HG03097 (cell line): ENCODE data around the gene EXOSC10.
"Not testable (repeated sequence)": the region's sequence is repeated elsewhere in the genome, so short reads cannot be mapped to it uniquely, and the experiment has no call there.

Source experiments
- ATAC-seq: cut with Tn5 transposase; IDR thresholded peaks from one replicate; pipeline ENCODE4 v1.9.1; 2021; ENCODE audit not compliant: unreplicated experiment, low FRiP score

The EXOSC10 gene

DNA sequence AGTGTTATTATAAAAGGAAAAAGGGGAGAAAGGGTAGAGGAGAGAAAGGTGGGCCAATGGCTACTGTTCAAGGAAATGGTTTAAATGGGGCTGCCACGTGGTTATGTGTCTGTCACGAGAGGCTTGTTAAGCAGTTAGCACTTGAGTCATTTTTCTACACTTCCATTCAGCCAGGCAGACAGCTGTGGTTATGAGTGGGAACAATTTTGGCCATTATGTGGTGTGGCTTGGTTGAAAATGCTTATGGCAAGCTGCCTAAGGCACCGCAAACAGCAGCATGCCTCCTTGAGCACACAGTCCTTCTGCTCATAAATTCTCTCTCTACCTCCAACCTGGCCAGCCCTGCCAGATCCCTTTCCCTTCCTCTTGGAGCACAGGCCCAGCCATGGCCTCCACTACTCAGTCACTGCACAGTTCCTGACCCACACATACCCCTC lies 36.7 kb downstream of the EXOSC10 start:
- no peak for ATAC-seq

DNA sequence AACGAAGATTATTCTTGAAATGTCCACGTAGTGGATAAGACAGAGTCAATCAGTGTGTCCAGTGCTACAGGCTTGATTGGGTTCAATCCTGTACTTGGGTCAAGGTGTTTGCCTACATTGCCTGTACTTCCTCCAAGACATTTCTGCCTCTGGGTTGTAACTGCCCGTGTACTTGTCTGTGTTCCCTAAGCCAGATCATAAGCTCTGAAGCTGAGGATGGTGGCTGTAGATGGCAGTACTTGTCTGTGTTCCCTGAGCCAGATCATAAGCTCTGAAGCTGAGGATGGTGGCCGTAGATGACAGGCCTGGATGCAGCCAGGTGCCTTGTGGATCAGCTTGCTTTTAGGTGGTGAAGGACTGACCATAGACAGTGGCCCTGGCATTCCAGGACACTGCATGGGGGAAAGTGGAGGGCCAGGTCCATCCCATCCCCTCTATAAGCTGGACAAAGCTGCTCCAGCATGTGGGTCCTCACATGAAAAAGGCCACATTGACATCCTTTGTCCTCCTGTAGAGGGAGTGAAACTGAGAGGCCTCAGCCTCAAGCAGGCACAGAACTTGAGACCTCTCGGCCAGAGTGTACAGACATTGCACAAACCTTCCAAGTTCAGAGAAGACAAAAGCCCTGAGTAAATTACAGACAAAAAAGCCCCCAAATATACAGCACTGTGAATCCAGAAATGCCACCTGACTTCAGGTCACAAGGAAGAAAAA lies 37.9 kb downstream of the EXOSC10 start:
- no peak for ATAC-seq

DNA sequence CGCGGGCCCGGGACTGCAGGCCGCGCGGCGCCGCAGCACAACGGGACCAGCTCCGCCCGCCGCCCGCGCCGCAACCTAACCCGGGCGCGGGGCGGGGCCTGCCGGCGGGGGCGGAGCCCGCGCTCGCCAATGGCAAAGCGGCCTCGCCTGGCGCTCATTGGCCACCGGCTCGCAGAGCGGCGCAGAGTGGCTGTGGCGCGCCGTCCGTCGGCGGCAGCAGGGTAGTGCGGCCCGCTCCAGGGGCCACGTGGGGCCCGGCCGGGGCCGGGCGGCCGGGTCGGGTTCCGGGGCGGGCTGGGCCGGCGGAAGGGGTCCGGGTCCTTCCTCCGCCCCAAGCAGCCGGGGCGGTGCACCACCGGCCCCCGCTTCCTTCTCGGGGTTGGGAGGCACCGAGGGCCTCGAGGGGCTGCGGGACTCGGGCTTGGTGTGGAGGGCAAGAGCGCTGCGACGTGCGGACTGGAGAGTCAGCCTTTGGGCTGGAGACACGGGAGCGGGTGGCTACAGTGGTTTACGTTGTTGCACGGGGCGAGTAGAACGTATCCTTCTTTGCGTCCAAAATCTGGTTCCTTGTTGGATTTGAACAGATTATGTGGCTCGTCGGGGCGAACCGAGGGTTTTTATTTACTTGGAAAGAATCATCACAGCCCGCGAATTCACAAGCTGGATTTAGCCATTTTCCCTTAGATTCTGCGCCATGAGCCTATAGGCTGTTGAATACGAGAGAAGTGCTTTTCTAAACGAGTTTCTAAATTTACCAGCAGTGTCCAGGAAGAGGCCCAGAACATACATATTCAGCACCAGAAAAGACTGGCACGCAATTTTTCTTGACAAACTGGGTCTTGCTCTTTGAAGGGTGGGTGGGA lies 39.5 kb downstream of the EXOSC10 start, which contains the start of gene SRM:
TSS of gene SRM (minus strand) at position 51 of the 863 bp plus-strand sequence. CDS start 75 bp downstream, outside the sequence.
- peak; percentile 85 for ATAC-seq

DNA sequence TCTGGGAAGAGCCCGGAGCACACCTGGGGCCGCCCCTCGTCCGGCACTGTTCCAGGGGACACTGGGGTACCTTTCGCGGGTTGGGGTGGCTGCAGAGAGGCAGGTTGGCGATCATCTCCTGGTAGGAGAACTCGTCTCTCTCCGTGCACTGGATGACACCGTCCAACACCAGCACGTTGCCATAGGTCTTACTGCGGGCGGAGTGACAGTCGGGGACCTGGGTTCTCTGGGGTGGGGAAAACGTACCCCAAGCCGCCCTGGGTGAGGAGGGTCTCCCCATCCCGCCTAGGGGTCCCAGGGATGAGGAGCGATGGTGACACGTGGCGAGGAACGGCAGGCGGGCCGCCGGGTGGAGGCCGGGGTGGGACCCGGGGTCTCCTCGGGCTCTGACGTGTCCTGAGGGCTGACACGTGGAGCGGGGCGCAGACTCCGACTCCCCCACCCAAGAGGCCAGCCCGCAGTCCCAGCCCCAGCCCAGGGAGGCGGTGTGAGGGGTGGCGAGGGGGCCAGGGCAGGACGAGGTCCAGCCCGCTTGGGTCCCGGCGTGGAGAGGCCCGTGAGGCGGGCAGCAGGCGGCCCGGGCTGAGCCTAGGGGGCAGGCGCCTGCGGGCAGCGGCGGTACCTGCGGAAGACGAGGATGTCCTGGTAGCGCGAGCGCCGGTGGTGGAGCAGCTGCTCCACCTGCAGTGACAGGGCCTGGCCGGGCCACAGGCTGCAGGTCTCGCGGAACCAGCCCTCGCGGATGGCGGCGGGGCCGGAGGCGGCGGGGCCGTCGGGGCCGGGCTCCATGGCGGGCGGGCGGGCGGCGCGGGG lies 40.3 kb downstream of the EXOSC10 start:
- peak; percentile 10 for ATAC-seq

DNA sequence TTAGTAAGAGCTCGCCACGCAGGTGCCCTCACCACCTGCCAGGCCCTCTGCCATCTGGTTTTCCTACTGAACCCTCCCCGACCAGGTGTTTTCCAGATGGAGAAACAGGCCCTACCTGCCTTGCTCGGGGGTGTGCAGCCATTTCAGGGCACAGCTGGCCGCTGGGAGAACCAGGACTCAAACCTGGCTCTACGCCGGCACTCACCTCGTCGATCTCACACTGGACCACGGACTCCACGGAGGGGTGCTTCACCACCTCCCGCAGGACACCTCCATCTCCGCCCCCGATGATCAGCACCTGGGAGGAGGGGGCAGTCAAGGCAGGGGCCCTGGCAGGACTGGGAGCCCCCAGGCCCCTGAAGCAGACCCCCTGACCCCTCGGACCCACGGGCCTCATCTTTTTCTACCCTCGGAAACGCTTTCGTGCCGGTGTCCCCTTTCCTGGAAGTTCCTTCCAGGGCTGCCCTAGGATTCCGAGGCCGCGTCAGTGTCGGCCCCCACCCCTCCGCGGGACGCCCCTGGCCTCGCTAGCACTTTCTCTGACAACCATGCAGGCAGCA lies 41.0 kb downstream of the EXOSC10 start:
- ATAC-seq: no peak

DNA sequence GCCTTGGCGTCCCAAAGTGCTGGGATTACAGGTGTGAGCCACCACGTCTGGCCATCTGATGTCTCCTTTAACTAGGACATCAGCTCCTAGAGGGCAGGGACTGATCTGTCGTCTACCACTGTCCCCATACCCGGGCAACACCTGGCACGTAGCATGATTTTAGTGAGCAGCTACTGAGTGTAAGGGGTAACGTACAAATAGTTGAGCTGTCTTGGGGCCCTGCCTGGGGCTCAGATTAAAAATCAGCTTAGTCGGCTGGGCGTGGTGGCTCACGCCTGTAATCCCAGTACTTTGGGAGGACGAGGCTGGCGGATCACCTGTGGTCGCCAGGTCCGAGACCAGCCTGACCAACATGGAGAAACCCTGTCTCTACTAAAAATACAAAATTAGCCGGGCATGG lies 41.6 kb downstream of the EXOSC10 start:
- ATAC-seq: no peak

DNA sequence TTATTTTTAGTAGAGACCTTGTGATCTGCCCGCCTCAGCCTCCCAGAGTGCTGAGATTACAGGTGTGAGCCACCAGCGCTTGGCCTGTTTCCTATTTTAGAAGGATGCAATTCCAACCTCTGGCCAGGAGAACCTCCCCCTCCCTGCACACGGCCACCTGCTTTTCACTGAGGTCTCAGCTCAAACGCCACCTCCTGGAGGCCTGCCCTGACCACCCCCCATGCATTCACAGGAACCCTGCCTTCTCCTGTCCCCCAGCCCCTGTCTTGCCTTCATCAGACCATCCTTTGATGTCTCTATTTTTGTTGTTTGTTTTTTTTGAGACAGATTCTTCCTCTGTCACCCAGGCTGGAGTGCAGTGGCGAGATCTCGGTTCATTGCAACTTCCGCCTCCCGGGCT lies 42.2 kb downstream of the EXOSC10 start:
- no peak for ATAC-seq

DNA sequence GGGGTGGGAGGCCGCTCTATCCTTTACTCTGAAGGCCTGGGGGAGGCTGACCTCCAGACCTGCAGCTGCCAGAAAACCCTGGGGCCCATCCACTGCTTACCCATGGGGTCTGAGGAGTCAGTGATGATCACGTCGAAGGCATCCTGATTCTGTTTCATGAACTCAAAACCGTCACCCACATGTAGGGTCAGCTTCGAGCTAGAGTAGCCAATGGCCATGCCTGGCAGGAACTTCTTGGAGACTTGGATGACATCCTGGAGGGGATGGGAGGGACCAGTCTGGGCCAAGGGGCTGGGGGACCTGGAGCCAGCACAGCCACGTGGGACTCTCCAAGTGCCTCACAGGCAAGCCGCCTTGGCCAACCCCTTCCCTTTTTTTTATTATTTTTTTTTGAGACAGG lies 43.2 kb downstream of the EXOSC10 start:
- ATAC-seq: no peak

DNA sequence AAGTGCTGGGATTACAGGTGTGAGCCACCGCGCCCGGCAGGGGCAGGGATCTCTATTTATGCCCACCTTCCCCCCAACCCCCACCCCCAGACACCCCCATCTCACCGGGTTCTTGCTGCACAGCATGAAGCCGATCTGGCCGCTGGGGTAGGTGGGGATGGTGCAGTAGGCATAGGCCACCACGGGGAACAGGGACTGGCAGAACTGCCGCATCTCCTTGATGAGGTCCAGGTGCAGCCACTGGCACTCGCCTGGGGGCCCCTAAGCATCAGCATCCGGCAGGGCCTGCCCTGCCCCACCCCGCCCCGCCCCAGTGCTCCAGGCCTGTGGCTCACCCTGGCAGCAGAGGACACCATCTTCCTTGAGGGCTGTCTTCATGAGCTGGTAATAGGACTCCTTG lies 44.0 kb downstream of the EXOSC10 start:
- no peak for ATAC-seq

DNA sequence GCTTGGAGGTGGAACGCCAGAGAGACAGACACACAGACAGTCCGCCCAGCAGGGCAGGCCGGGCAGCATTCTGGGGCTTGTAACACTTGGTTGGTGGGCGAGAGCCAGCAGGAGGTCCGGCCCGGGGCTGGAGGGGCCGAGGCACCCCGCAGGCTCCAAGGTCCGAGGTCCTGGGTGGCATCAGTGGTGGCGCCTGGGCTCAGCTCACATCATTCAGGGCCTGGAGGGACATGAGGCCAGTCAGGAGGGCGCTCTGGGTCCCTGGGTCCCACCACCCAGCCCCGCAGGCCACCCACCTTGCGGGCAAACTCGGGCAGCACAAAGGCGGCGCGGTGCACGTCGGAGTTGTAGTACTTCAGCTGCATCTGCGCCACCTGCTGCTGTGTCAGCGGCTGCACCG lies 45.0 kb downstream of the EXOSC10 start:
- ATAC-seq: no peak

DNA sequence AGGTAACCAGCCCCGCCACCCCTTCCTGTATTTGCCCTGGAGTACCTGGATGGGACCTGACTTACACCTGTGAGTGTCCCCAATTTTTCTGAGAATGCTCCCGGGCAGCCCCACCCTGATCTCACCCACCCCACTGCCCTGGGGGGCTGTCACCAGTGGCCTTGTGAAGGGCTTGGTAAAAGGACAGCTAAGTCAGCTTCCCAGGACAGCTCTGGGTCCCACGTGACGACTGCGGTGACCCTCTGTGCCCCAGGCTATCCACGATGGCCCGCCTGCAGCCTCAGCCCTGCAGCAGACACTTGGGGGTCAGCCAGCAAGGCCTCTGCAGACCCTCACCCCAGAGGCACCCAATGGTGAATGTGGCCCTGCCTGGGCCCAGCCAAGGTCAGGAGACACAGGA lies 45.5 kb downstream of the EXOSC10 start:
- ATAC-seq: no peak

DNA sequence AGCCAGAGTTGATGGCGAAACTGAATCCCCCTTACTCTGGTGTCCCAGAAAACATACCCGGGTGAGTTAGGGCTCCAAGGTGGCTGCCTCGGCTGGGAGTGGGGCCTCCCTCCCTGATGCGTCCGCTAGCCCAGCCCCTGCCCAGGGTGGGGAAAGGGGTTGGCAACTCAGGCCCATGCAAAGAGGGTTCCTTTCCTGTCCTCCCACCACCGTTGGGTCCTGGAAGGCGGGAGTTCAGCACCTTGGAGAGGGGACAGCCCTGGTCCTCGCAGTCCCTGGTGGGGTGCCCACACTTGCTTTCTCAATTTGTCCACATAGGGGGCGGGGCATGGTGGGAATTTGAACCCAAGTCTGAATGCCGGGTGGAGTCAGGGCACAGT lies 45.9 kb downstream of the EXOSC10 start:
- ATAC-seq: no peak

DNA sequence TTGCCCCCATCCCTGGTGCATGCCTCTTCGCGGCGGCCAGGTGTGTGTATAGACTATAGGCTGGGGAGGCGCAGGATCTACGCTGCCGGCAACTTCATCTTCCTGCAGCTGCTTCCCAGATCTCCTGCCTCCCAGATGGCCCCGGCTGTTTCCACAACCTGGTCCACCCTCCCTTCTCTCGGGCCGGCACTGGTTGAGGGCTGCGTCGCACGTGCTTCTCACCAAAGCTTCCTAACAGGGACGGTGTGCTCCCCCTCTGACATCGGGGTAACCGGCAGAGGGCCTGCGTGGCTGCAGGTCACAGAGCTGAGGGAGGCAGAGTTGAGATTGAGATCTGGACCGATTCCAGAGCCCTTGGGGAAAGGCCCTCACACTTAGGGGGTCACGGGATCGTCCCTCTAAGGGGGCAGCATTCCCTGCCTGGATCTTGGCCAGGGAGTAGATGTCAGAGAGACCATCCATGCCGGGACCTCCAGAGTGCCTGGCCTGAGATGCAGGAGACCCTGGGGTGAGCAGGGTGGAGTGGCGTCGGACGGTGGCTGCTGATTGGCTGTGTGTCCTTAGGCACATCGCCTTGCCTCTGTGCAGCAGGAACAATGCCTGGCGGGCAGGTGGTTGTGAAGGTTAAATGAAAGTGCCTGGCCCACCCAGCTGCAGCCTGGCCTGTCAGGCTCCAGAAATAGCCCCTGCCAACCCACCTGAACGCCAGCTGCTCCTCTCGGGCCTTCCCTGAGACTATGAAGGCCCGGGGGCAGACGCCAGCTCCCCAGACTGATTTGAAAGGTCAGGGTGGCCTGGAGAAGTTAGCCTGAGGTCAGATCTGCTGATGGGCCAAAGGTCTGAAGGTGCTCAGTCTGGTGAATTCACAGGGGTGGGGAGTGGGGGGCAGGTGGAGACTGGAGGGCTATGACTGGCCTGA lies 46.6 kb downstream of the EXOSC10 start:
- ATAC-seq: no peak

DNA sequence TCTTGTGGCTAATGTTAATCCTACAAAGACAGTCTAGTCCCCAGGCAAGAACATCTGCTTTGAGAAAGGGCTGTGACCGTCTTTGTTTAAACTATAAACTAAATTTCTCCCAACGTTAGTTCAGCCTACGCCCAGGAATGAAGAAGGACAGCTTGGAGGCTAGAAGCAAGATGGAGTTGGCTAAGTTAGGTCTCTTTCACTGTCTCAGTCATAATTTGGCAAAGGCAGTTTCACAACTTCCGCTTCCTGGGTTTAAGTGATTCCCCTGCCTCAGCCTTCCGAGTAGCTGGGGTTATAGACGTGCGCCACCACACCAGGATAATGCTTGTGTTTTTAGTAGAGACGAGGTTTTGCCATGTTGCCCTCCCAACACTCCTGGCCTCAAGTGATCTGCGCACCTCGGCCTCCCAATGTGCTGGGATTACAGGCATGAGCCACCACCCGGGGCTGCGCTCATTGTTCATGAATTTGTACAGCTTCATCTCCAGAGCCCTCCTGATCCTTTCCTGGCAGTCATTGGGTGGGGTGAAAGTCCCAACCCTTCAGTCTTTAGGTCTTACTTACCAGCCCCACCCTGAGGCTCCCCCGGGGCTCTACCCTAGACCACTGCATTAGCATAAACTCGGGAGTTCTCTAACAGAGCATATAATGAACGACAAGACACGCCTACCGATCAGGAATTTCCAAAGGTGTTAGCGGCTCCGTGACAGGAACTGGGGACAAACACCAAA lies 47.7 kb downstream of the EXOSC10 start:
- no peak for ATAC-seq

DNA sequence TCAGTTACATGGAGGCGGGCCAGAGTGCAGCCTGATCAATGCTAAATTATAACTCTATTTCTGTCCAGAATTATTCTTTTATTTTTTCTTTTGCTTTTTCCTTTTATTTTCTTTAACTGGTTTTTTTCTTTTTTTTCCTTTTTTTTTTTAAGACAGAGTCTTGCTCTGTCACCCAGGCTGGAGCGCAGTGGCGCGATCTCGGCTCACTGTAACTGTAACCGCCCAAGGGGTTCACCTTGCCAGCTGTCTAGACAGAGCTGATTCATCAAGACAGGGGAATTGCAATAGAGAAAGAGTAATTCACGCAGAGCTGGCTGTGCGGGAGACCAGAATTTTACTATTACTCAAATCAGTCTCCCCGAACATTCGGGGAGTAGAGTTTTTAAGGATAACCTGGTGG lies 48.5 kb downstream of the EXOSC10 start:
- not testable (repeated sequence) for ATAC-seq

DNA sequence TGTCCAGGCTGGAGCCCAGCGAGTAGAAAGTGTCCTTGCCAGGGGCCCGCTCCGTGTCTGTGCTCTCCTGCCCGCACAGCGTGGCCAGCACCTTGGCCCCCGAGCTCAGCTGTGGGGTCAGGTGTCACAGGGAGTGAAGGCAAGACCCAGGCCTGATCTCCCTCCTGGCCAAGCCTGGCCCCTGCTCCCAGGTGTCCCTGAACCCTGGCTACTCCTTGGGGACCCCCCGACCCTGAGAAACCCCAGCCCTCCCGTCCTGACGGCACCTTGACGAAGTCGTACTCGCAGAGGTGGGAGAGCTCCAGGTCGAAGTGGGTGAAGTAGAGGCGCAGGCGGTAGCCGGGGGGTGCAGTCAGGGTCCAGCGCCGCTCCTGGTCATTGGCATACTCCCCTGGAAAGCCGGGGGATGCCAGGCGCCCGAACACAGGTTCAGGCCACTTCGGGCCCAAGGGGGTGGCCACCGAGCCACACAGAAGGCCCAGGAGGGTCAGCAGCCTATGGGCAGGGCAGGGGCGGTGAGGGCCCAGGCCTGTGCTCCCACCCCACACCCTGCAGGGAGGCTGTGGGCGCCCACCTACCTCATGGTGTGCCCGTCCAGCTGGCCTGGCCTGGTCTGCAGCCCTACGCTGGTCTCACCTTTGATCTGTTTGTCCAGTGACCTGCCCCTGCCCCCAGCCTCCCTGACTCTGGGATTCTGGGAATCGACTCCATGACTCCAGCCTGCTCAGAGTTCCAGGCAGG lies 52.9 kb downstream of the EXOSC10 start, which contains the start of gene MASP2:
TSS of gene MASP2 (minus strand) at position 615 of the 741 bp plus-strand sequence. CDS start at position 583, 32 bp downstream.
- ATAC-seq: no peak

DNA sequence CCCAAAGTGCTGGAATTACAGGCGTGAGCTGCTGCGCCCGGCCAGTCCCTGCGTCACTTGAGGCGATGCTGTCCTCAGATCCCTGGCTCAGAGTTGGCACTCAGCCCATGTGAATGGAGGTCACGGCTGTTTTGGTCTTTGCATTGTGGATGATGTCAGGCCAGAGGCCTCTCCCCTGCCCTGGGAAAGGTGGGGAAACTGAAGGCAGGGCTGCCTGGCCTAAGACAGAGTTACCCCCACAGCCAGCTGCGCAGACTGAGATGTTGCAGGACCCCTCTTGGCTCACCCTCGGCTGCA lies 53.5 kb downstream of the EXOSC10 start:
- no peak for ATAC-seq
